CD1c-positive myeloid dendritic cell (primary cell): ENCODE results near the gene LRRK1.

ENCODE experiments used
- DNase-seq: peaks from one replicate; pipeline ENCODE4 v3.0.0-alpha.2; 2016; ENCODE audit errors: extremely low spot score

Gene LRRK1

GRCh38 chr15:101004500-101004899 lies 85.3 kb downstream of the LRRK1 start:
- no peak for DNase-seq

DNA sequence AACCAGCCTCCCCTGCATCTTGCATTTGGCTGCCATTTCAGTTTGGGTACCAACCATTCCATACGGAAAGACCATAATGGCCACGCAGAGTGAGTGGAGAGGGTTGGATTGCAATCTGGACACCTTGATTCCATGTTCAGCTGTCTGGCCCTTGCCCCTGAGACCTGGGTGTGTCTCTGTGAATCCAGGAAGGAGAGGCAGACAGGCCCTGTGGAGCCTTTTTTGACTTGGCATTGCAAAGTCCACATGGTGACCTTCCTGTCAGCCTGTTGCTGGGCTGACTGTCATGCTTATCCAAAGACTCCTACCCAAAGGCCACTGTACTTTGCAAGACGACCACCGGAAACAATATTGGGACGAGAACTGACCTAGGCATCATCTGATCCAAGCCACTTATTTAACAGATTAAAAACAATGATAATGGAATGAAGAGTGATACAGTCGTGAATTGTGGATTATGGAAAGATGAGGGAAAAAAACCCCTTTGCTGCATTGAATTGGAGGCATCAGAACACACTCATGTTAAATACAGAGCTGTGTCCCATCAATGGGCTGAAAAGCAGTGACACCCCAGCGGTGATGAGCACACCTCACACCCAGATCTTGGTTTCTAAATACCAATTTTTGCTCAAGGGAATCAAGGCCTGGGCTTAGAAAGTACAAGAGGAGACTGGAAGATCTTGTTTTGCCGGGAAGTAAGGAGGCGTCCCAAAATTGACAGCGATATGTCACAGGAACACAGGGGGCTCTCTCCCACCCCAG lies 86.0 kb downstream of the LRRK1 start:
- DNase-seq, result no peak

GRCh38 chr15:101006931-101007691 lies 88.0 kb downstream of the LRRK1 start:
- DNase-seq, result peak; percentile 93

- peak; percentile 88 for DNase-seq
These were observed 89.3 kb downstream of the LRRK1 start for GRCh38 chr15:101008158-101009139.

DNA sequence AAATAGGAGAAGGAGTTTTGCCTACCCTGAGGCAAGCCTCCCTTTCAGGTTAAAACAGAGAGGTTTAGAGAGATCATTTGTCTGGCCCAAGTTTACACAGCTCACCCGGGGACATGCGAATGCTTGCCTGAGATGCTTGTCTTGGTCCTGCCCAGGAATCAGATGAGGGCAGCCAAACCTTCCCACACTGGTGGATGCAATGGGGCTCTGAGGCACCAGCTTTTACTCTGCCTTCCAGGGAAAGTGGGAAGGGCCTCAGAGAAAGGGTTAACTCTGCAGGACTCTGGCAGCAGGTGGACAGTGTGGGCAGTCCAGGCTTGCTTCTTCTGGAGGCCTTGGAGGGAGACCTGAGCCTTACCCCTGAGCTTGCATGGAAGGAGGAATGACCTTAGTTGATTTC lies 90.0 kb downstream of the LRRK1 start:
- no peak for DNase-seq

DNA sequence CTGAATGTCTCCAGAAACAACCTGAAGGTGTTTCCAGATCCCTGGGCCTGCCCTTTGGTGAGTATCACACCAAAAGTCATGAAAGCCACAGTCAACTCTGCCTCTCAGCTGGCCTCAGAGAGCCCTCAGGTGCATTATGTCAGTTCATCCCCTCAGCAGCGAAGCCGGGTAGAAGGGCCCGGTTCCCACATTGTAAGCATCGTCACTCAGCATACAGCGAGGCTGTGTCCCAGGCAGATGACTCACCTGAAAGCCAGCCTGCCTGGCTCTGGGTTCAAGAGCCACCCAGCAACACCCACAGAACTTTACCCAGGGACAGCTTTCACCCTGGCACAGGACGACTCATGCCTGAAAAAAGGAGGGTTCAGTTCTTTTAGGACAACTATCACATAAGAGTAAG lies 91.6 kb downstream of the LRRK1 start:
- no peak for DNase-seq

GRCh38 chr15:101012326-101013200 lies 93.4 kb downstream of the LRRK1 start:
- DNase-seq, result no peak

- no peak for DNase-seq
These were observed 94.0 kb downstream of the LRRK1 start for GRCh38 chr15:101013201-101013550.

DNA sequence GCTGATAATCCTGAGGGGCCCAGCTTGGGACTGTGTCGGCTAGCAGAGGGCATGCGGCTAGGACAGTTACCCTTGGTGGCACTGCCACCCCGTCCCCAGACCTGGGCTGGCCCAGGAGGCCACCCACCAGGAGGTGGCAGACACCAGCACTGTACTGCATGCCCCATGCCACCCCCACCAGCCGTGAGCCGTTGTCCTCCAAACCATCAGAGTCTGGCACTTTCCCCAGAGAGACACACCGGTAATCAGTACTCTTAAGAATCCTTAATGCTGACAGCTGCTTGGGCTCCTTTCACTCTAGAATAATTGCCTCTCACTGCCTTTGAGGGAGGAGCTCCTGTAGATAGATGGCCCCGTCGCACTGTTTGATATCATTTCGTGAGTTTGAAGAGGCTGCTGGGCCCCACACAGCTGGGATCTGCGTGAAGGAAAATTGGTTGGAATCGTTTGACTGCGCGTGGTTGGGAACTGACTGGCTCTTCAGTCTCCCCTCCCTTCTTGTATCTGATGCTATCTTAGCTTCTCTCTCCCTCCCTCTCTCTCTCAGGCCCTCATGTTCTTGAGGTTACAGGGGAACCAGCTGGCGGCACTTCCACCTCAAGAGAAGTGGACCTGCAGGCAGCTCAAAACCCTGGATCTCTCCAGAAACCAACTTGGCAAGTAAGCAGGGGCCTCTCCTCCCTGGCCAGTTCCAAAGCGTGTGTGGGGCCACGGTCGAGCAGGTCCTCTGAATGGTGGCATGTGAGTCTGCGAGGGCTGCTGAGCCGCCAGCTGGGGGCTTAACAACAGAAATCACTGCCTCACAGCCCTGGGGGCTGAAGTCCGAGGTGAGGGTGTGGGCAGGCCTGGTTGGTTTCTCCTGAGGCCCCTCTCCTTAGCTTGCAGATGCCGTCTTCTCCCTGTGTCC lies 94.9 kb downstream of the LRRK1 start:
- DNase-seq, result no peak

DNA sequence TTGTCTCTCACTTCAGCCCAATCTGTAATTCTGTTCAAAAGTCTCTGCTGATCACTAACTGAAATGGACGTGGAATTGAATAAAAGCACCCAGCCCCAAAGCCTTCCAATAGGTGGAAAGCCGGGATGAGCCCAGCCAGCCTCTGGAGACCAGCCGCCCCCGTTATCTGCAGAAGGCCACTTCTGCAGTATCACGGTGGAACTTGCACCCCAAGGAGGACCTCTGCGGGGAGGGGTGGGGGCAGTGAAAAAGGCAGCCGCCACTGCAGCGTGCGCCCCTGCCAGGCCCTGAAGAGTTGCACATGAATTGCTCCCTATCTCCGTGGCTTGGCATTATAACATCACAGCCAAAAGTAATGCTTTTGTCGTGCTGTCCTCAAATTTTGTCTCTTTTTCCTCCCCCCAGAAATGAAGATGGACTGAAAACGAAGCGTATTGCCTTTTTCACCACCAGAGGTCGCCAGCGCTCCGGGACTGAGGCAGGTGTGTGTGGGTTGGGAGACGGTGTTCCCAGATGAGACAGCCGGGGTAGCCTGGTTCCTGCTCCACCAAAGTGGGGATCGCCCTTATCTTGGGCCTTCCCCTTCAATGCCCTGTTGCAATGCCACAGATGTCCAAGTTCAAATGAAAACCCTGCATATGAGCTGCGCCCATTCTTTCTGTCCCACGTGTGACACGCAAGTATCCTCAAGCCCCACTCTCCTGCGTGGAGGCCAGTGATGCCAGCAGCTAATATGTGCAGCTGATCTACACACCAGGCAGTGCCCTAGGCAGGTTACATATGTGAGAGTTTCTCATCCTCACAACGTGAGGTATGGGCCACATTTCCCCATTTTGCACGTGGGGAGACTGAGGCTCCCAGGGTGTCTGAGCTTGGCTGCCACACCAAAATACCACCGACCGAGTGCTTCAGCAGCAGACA lies 96.0 kb downstream of the LRRK1 start:
- peak; percentile 68 for DNase-seq

- DNase-seq, result no peak
These were observed 97.4 kb downstream of the LRRK1 start for GRCh38 chr15:101016581-101016980.

DNA sequence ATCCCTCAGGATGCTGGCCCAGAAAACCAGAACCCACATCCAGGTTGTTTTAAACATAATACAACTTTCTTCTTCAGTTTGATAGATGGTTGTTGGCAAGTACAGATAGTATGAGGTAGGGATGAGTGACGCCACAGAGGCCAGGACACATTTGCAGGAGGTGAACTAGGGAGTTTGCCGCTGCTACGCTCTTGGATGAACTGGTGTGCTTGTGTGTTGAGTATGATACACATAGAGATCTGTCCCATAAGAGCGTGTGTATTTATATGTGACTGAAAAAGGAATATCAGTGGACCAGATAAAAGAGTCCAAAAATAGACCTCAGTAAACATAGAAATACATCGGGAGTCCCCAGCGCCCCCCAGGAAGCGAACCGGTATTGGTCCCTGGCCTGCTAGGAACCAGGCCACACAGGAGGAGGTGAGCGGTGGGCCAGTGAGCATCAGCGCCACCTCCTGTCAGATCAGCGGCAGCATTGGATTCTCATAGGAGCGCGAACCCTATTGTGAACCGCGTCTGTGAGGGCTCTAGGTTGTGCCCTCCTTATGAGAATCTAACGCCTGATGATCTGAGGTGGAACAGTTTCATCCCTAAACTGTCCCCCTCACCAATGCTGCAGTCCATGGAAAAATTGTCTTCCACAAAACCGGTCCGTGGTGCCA lies 98.1 kb downstream of the LRRK1 start:
- no peak for DNase-seq

DNA sequence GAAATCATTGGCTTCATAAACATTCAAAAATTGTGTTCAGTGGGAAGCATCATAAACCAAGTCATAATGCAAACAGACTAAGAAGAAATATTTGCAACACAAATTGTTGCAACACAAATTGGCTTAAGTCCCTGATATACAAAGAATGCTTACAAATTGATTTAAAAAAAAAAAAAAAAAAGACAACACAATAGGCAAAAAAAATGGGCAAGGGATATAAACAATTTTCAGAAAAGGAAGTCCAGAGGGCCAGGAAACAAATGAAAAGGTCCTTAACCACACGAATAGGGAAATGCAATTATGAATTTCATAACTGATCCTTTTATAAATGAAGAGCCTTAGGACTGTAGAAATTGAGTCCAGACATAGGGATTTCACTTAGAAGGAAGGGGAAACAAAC lies 98.9 kb downstream of the LRRK1 start:
- peak; percentile 68 for DNase-seq

- DNase-seq, result no peak
These were observed 99.3 kb downstream of the LRRK1 start for GRCh38 chr15:101018450-101018849.

GRCh38 chr15:101019366-101019896 lies 100.3 kb downstream of the LRRK1 start:
- no peak for DNase-seq

DNA sequence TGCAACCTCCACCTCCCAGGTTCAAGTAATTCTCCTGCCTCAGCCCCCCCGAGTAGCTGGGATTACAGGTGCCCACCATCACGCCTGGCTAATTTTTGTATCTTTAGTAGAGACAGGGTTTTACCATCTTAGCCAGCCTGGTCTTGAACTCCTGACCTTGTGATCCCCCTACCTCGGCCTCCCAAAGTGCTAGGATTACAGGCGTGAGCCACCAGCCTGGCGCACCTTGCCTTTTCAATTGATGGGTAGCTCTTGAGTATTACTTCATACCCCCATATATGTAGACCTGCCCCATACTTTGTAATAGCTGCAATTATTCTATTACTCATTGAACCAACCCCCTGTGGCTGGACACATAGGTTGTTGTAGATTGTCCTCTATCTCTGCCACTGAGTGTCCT lies 101.3 kb downstream of the LRRK1 start:
- DNase-seq, result no peak

DNA sequence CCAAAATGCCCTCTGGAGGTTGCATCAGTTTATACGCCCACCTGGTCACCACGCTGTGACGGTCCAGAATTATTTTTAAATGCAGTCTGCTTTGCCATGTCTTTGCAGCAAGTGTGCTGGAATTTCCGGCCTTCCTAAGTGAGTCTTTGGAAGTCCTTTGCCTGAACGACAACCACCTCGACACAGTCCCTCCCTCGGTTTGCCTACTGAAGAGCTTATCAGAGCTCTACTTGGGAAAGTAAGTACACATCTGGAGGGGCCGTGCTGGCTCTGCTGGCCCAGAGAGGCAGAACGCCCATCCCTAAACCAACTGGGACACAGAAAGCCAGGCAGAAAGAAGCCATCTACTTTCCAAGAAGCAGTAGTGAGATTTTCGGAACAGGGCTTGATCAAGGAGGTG lies 101.8 kb downstream of the LRRK1 start:
- no peak for DNase-seq

- DNase-seq, result no peak
These were observed 103.1 kb downstream of the LRRK1 start for GRCh38 chr15:101022306-101022705.
